ENCODE results near the gene SPOCK1. TPM values are rescaled to one million over a fixed set of nuclear protein-coding genes. Genes with fewer than 3 reads are reported as not detected.

Gene SPOCK1
- total and polyA plus RNA-seq, 8 donors, result 0.46 to 15.6 (median 9.2) TPM

- WGBS, 5 donors, result 84 to 90% (median 88%) methylated on average over 4 of the region's 4 CpGs
- intact Hi-C loops (cut with DNase I; ENCODE audit: low total_unique reads), result no loop called here
- TF ChIP-seq EP300 (IDR thresholded peaks at IDR 0.05), result no peak
- TF ChIP-seq POLR2AphosphoS5 (IDR thresholded peaks at IDR 0.05), result no peak
- TF ChIP-seq POLR2A (IDR thresholded peaks at IDR 0.05), result no peak
- TF ChIP-seq CTCF (IDR thresholded peaks at IDR 0.05), result no peak
- no peak for DNase-seq
- H3K9me3 ChIP-seq, result no peaks in the 10 kb centered on the region
- no peak overlapping the region for H3K27ac ChIP-seq
- H3K4me1 ChIP-seq, result no peaks in the 10 kb centered on the region
- no peak overlapping the region for H3K4me3 ChIP-seq
- H3K36me3 ChIP-seq, result no peaks in the 10 kb centered on the region
- peaks cover 0 to 23% (median 4%) of the 10 kb centered on the region in 3 donors for H3K27me3 ChIP-seq
Observed at GRCh38 chr5:137355708-137356107, 143.4 kb downstream of the SPOCK1 start.

DNA sequence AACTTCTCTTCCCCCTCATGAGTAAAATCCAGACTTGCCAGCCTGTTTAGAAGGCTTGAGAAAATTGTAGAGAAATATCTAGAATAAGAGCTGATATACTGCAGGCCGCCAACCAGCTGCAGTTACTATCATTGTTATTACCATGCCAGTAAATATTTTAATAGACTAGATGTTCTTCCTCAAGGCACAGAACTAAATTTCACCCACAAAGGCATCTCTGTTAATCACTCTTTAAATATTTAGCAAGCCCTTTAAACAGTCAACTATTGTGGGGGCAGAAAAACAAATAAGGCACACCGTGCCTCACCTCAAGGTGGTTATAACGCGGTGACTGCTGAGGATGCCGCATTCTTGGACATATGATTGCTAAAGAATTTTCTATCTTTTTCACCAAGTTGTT lies 147.0 kb downstream of the SPOCK1 start:
- TF ChIP-seq EP300 (IDR thresholded peaks at IDR 0.05), result no peak
- Histone ChIP-seq H3K9me3 (no peaks in the 10 kb centered on the region), H3K36me3 (no peaks in the 10 kb centered on the region), H3K27ac (no peak overlapping the region), H3K4me1 (no peaks in the 10 kb centered on the region), H3K27me3 (peaks cover 0 to 17% (median 4%) of the 10 kb centered on the region in 3 donors), H3K4me3 (no peak overlapping the region)
- intact Hi-C loops (cut with DNase I; ENCODE audit: low total_unique reads), result no loop called here
- DNase-seq, result no peak
- 31 to 65% (median 44%) methylated on average over 5 of the region's 5 CpGs for WGBS, 5 donors

GRCh38 chr5:137350791-137351190 lies 148.3 kb downstream of the SPOCK1 start:
- TF ChIP-seq POLR2AphosphoS5 (IDR thresholded peaks at IDR 0.05) (no peak), EP300 (IDR thresholded peaks at IDR 0.05) (no peak), CTCF (IDR thresholded peaks at IDR 0.05) (no peak), POLR2A (IDR thresholded peaks at IDR 0.05) (no peak)
- peaks cover 0 to 11% (median 4%) of the 10 kb centered on the region in 3 donors for H3K27me3 ChIP-seq
- WGBS, 5 donors, result 65 to 90% (median 89%) methylated on average over 6 of the region's 6 CpGs
- no peaks in the 10 kb centered on the region for H3K4me1 ChIP-seq
- no peak overlapping the region for H3K27ac ChIP-seq
- intact Hi-C loops (cut with DNase I; ENCODE audit: low total_unique reads), result no loop called here
- DNase-seq, result no peak
- no peaks in the 10 kb centered on the region for H3K9me3 ChIP-seq
- H3K36me3 ChIP-seq, result no peaks in the 10 kb centered on the region
- no peak overlapping the region for H3K4me3 ChIP-seq

- H3K9me3 ChIP-seq, result no peaks in the 10 kb centered on the region
- no peaks in the 10 kb centered on the region for H3K27me3 ChIP-seq
- H3K27ac ChIP-seq, result no peak overlapping the region
- no peak for DNase-seq
- TF ChIP-seq POLR2A (IDR thresholded peaks at IDR 0.05), result no peak
- no peak for TF ChIP-seq POLR2AphosphoS5 (IDR thresholded peaks at IDR 0.05)
- no peak for TF ChIP-seq CTCF (IDR thresholded peaks at IDR 0.05)
- no peak for TF ChIP-seq EP300 (IDR thresholded peaks at IDR 0.05)
- H3K4me1 ChIP-seq, result peaks cover 0 to 4% (median 0%) of the 10 kb centered on the region in 4 donors
- no peak overlapping the region for H3K4me3 ChIP-seq
- intact Hi-C loops (cut with DNase I; ENCODE audit: low total_unique reads), result no loop called here
- H3K36me3 ChIP-seq, result no peaks in the 10 kb centered on the region
- WGBS, 5 donors, result 47 to 56% (median 53%) methylated on average over 3 of the region's 3 CpGs
Observed at GRCh38 chr5:137348759-137349158, 150.4 kb downstream of the SPOCK1 start.

- 35 to 81% (median 72%) methylated on average over 2 to 3 of the region's 3 CpGs for WGBS, 5 donors
- no peaks in the 10 kb centered on the region for H3K36me3 ChIP-seq
- intact Hi-C loops (cut with DNase I; ENCODE audit: low total_unique reads), result no loop called here
- peaks cover 0 to 4% (median 0%) of the 10 kb centered on the region in 4 donors for H3K4me1 ChIP-seq
- H3K27ac ChIP-seq, result no peak overlapping the region
- no peaks in the 10 kb centered on the region for H3K9me3 ChIP-seq
- no peak for TF ChIP-seq POLR2A (IDR thresholded peaks at IDR 0.05)
- no peak for TF ChIP-seq CTCF (IDR thresholded peaks at IDR 0.05)
- TF ChIP-seq POLR2AphosphoS5 (IDR thresholded peaks at IDR 0.05), result no peak
- no peak for TF ChIP-seq EP300 (IDR thresholded peaks at IDR 0.05)
- no peak for DNase-seq
- no peak overlapping the region for H3K4me3 ChIP-seq
- H3K27me3 ChIP-seq, result no peaks in the 10 kb centered on the region
Observed at GRCh38 chr5:137347865-137348264, 151.3 kb downstream of the SPOCK1 start.

Measured in stomach (tissue), 9 donors.